Placental epithelial cell (primary cell): ENCODE measurements around the gene SUSD2. TPM values are rescaled to one million over a fixed set of nuclear protein-coding genes. Genes with fewer than 3 reads are reported as not detected.

Experiments used
- total RNA-seq: library from RNA; depleted of rRNA; stranded (reverse); fragments of >200 nt; gene quantifications from 2 replicates; pipeline ENCODE4 v1.2.3, GENCODE V29; 2012

SUSD2 gene
- 1.2 and 2.0 TPM in 2 replicates for total RNA-seq

DNA sequence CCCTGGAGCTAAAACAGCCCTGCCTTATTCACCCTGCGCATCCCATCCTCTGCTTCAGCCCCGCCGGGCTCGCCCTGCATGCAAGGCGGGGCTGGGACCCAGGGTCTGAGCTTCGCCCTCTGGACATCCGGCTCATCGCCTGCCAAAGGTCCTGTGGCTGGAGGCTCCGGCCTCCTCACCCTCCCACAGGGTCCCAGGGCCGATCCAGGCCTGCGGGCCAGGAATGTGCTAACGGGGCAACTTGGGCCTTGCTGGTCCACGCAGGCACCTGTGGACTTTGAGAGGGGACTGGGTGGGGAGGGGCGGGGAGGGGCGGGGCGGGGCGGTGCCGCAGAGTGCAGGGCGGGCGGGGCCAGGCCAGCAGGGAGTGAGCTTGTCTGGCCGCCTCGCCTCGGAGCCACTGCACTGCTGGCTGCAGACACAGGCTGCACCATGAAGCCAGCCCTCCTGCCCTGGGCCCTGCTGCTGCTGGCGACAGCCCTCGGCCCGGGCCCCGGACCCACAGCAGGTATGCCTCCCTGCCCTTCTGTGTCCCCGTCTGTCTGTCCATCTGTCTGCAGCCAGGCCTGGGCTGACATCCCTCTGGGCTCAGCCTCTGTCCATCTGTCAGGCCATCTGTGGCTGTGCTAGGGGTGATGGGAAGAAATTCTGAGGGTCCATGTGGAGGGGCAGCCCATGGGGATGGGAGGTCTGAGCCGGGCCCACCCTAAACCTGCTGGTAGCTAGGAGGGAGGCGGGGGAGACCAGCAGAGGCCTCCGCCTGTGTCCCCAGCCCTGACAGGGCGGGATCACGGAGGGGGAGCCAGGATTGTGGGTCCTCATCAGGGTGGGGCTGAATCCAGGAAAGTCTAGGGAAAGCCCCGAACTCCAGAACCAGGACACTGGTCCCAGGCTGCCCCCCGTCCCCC is at the start of gene SUSD2:
Gene SUSD2, plus strand, starts transcription at position 400 of the 908 bp plus-strand sequence. Its CDS starts 33 bp downstream, at position 433.

Other genes starting within 250 kb of the SUSD2 start
- 0.39 and 2.6 TPM in 2 replicates for gene GSTT2B, start 220.3 kb upstream of the SUSD2 start, total RNA-seq
- 1.6 and 9.8 TPM in 2 replicates for gene DDTL, start 214.6 kb upstream of the SUSD2 start, total RNA-seq
- 63.6 and 80.0 TPM in 2 replicates for gene DDT, start 207.0 kb upstream of the SUSD2 start, total RNA-seq
- gene GSTT2, start 201.4 kb upstream of the SUSD2 start, total RNA-seq: 0.79 and 3.7 TPM in 2 replicates
- not detected in 2 replicates for gene GSTT4, start 176.0 kb upstream of the SUSD2 start, total RNA-seq
- gene CABIN1, start 170.2 kb upstream of the SUSD2 start, total RNA-seq: 38.2 and 43.6 TPM in 2 replicates
- gene GGT5, start 63.6 kb downstream of the SUSD2 start, total RNA-seq: 30.5 and 42.0 TPM in 2 replicates
- 32.6 and 33.4 TPM in 2 replicates for gene SPECC1L, start 89.3 kb downstream of the SUSD2 start, total RNA-seq
- gene ADORA2A, start 246.1 kb downstream of the SUSD2 start, total RNA-seq: 0.54 and 3.1 TPM in 2 replicates